OCI-LY7 (cell line): ENCODE measurements around the gene DUOX2. TPM values are rescaled to one million over a fixed set of nuclear protein-coding genes. Genes with fewer than 3 reads are reported as not detected.

Source experiments
- BruUV-seq: library from RNA; stranded (reverse); fragments of 400-500 nt; replicated peaks from 2 replicates; lab custom pipeline; 2021; lab: Mats Ljungman, UMichigan
- CTCF ChIA-PET: fragments of 300-600 bp; sonication (Branson Sonifier 250); formaldehyde crosslinking; loops from one replicate; lab custom pipeline; 2022; ENCODE audit warnings: antibody characterized with exemption; ENCODE audit not compliant: unreplicated experiment; lab: Charles Lee
- POLR2A ChIA-PET: fragments of 300-600 bp; sonication (Branson Sonifier 250); formaldehyde crosslinking; loops from one replicate; lab custom pipeline; 2022; ENCODE audit warnings: antibody characterized with exemption; lab: Charles Lee
- DNase-seq: peaks from one replicate; pipeline ENCODE4 v3.0.0-alpha.2; 2015; ENCODE audit warnings: low spot score
- H2AFZ ChIP-seq: fragments of 200-600 bp; sonication (generic), shearing (Covaris generic); 2 replicates; pipeline ENCODE4 v1.6.1; 2014; ENCODE audit warnings: mild to moderate bottlenecking, antibody characterized with exemption, low read length, moderate library complexity
- H3K27ac ChIP-seq: fragments of 200-600 bp; sonication (generic); 2 replicates; pipeline ENCODE4 v1.5.1; 2014; ENCODE audit warnings: mixed run types, low read depth, mild to moderate bottlenecking, moderate library complexity, low read length, inconsistent platforms; ENCODE audit not compliant: poor library complexity, severe bottlenecking
- H3K36me3 ChIP-seq: fragments of 200-600 bp; sonication (generic); 2 replicates; pipeline ENCODE4 v1.6.1; 2014; ENCODE audit warnings: mild to moderate bottlenecking, antibody characterized with exemption, low read length, moderate library complexity, mixed read lengths; ENCODE audit not compliant: insufficient read depth
- H3K4me1 ChIP-seq: fragments of 200-600 bp; sonication (generic); 2 replicates; pipeline ENCODE4 v1.5.1; 2014; ENCODE audit warnings: mild to moderate bottlenecking, low read length; ENCODE audit not compliant: insufficient read depth, poor library complexity, severe bottlenecking
- H3K4me2 ChIP-seq: fragments of 200-600 bp; sonication (generic); 2 replicates; pipeline ENCODE4 v1.6.1; 2014; ENCODE audit warnings: mild to moderate bottlenecking, low read length
- H3K4me3 ChIP-seq: fragments of 200-600 bp; sonication (generic); 2 replicates; pipeline ENCODE4 v1.5.1; 2014; ENCODE audit warnings: mild to moderate bottlenecking, low read depth, low read length; ENCODE audit not compliant: poor library complexity, severe bottlenecking
- H3K79me2 ChIP-seq: fragments of 200-600 bp; sonication (generic); 2 replicates; pipeline ENCODE4 v1.6.1; 2016; ENCODE audit warnings: low read depth, mild to moderate bottlenecking, low read length, moderate library complexity, mixed read lengths; ENCODE audit not compliant: insufficient read depth
- H3K9me2 ChIP-seq: fragments of 200-600 bp; sonication (generic); 2 replicates; pipeline ENCODE4 v1.6.1; 2016; ENCODE audit warnings: mild to moderate bottlenecking, low read length, mixed read lengths; ENCODE audit not compliant: insufficient read depth
- H3K9me3 ChIP-seq: fragments of 200-600 bp; sonication (generic); 2 replicates; pipeline ENCODE4 v1.6.1; 2014; ENCODE audit warnings: mild to moderate bottlenecking, mixed run types, low read length, mixed read lengths
- H4K20me1 ChIP-seq: fragments of 200-600 bp; sonication (generic); 2 replicates; pipeline ENCODE4 v1.6.1; 2014; ENCODE audit warnings: mild to moderate bottlenecking, antibody characterized with exemption, low read length, moderate library complexity, mixed read lengths; ENCODE audit not compliant: insufficient read depth
- CTCF ChIP-seq: fragments of 200-600 bp; sonication (generic); conservative IDR thresholded peaks from 2 replicates; pipeline ENCODE4 v1.5.1; 2014; ENCODE audit warnings: mild to moderate bottlenecking, antibody characterized with exemption, low read length, moderate library complexity, mixed read lengths
- EZH2phosphoT487 ChIP-seq: fragments of 200-600 bp; sonication (generic); IDR thresholded peaks from 2 replicates; pipeline ENCODE4 v1.6.1; 2018; ENCODE audit warnings: low read depth, borderline replicate concordance, mild to moderate bottlenecking, mixed run types, antibody characterized with exemption, low read length, moderate library complexity, mixed read lengths
- intact Hi-C: fragments of 100-400 bp; cut with micrococcal nuclease; formaldehyde crosslinking; loops from one replicate; pipeline ENCODE4 v1.10.0; 2022; ENCODE audit not compliant: unreplicated experiment
- total RNA-seq, 2 experiments: library from RNA; depleted of rRNA in 1 of 2; stranded (reverse); fragments of >200 nt in 1 of 2; shearing (Covaris generic) in 1 of 2; gene quantifications; 2 replicates each; pipeline ENCODE4 v1.2.3, GENCODE V29; 2014 to 2022

The DUOX2 gene
- total RNA-seq, 2 experiments from 2014 or later: 0.03 to 0.06 TPM

GRCh38 chr15:45120081-45120972, 6.4 kb upstream of the DUOX2 start:
- Histone ChIP-seq H3K9me3 (no peaks in the 10 kb centered on the region), H3K4me1 (no peaks in the 10 kb centered on the region), H2AFZ (no peak overlapping the region), H4K20me1 (no peaks in the 10 kb centered on the region), H3K27ac (no peak overlapping the region), H3K79me2 (no peaks in the 10 kb centered on the region), H3K9me2 (no peaks in the 10 kb centered on the region), H3K4me2 (no peak overlapping the region), H3K36me3 (no peaks in the 10 kb centered on the region), H3K4me3 (no peak overlapping the region)
- TF ChIP-seq CTCF: no peak
- no peak for TF ChIP-seq EZH2phosphoT487
- CTCF ChIA-PET: no interaction called here
- intact Hi-C loops: no loop called here
- no TSS peak for BruUV-seq
- DNase-seq: no peak
- POLR2A ChIA-PET: interaction anchor here (0.9 kb wide), 1 partner anchor 170 kb away, joined by 3 read pairs; no protein-coding TSS in a partner anchor

DNA sequence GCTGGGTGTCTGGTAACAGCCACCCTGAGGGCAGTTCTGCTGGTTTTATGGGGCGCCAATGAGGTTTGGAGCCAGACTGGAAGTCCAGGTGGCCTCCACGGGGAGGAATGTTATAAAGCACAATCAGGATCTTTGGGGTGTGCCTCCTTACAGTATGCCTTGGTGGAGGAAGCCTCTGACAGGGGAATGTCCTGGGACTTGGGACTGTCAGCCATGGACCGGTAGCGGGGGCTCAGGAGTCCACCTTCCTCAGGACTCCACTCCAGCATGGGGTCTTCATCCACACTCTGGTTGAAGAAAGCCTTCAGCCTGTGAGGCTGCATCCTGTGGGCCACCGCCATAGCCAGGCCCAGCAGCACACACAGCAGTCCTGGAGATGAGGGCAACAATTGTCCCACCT, 5.0 kb upstream of the DUOX2 start:
- Histone ChIP-seq H3K4me3 (no peak overlapping the region), H3K4me2 (no peak overlapping the region), H3K36me3 (no peaks in the 10 kb centered on the region), H3K9me2 (no peaks in the 10 kb centered on the region), H3K9me3 (no peaks in the 10 kb centered on the region), H3K4me1 (no peaks in the 10 kb centered on the region), H3K27ac (no peak overlapping the region), H3K79me2 (no peaks in the 10 kb centered on the region), H2AFZ (no peak overlapping the region), H4K20me1 (no peaks in the 10 kb centered on the region)
- TF ChIP-seq CTCF: no peak
- TF ChIP-seq EZH2phosphoT487: no peak
- intact Hi-C loops: no loop called here
- POLR2A ChIA-PET: interaction anchor here (1.0 kb wide), 1 partner anchor 263 kb away, joined by 3 read pairs; no protein-coding TSS in a partner anchor
- no TSS peak for BruUV-seq
- CTCF ChIA-PET: interaction anchor here (0.8 to 0.9 kb wide), 2 partner anchors 9 to 14 kb away, joined by 3 to 6 read pairs; no protein-coding TSS in a partner anchor
- DNase-seq: no peak
